ENCODE measurements around the gene GDF7. TPM values are rescaled to one million over a fixed set of nuclear protein-coding genes. Genes with fewer than 3 reads are reported as not detected.

The GDF7 gene
- total and polyA plus RNA-seq, 12 donors, result 0.10 to 1.2 (median 0.58) TPM

DNA sequence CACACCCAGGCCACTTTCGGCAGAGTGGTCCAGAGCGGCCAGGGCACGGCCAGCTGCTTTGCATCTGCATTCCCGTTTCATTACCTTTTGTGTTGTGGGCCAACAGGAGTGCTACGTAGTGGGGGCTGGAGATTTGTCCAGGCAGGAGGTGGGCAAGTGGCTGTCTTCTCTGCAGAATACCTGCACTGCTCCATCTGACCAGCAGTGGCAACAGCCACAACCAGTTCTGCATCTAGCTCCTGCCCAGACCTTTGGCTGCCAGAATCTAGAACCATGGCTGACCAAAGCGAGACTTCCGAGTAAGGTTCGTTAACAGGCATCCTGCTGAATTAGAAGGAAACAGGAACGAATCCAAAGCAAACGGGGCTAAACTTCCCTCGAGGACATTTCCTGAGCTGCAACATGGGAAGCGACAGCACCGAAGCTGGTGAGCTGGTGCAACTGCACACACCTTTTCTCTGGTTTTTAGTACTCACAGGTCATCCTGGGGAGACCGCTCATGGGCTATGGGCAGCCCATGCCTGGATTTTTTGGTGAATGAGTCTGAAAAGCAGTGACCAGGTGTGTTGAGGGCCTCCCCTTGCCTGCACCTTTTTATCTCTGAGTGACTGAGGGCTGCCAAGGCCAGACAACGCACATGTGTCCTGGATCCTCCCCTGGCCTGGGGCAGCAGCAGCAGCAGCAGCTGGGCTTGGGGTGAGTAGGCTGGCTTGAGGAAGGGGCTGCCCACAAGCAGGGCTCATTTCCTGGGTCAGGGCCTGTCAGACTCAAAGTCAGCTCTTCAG lies 10.5 kb downstream of the GDF7 start:
- TF ChIP-seq, protein P1, sequence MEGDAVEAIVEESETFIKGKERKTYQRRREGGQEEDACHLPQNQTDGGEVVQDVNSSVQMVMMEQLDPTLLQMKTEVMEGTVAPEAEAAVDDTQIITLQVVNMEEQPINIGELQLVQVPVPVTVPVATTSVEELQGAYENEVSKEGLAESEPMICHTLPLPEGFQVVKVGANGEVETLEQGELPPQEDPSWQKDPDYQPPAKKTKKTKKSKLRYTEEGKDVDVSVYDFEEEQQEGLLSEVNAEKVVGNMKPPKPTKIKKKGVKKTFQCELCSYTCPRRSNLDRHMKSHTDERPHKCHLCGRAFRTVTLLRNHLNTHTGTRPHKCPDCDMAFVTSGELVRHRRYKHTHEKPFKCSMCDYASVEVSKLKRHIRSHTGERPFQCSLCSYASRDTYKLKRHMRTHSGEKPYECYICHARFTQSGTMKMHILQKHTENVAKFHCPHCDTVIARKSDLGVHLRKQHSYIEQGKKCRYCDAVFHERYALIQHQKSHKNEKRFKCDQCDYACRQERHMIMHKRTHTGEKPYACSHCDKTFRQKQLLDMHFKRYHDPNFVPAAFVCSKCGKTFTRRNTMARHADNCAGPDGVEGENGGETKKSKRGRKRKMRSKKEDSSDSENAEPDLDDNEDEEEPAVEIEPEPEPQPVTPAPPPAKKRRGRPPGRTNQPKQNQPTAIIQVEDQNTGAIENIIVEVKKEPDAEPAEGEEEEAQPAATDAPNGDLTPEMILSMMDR (IDR thresholded peaks at IDR 0.05), result no peak
- no peak overlapping the region for H3K4me3 ChIP-seq
- peaks cover 0 to 45% (median 23%) of the 10 kb centered on the region in 9 donors for H3K4me1 ChIP-seq
- H3K36me3 ChIP-seq, result peaks cover 0 to 21% (median 0%) of the 10 kb centered on the region in 9 donors
- intact Hi-C loops (cut with DNase I), result no loop called here
- 73 to 76% methylated on average over 15 of the region's 15 CpGs for WGBS, 2 donors
- no peaks in the 10 kb centered on the region for H3K9me3 ChIP-seq
- H3K27ac ChIP-seq, result no peak overlapping the region
- ATAC-seq, result no peak
- DNase-seq, result no peak
- peaks cover 0 to 25% (median 19%) of the 10 kb centered on the region in 7 donors for H3K27me3 ChIP-seq

DNA sequence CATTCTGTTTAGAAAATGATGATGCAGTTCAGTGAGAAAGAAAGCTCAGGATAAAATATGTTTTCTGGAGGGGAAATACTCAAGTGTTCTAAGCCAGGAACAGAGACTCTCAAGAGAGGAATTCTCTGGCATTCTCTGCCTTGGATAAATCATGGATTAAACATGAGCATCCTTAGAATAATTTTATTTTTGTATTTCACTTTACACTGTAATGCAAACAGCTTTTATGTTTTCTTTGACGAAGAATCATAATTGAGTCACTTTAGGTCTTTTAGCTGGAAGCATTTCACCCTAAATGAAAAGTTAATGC lies 11.1 kb downstream of the GDF7 start:
- Histone ChIP-seq H3K27ac (no peak overlapping the region), H3K27me3 (peaks cover 0 to 19% (median 14%) of the 10 kb centered on the region in 7 donors), H3K36me3 (peaks cover 0 to 23% (median 0%) of the 10 kb centered on the region in 9 donors), H3K4me3 (no peak overlapping the region), H3K4me1 (peaks cover 0 to 42% (median 23%) of the 10 kb centered on the region in 9 donors), H3K9me3 (no peaks in the 10 kb centered on the region)
- ATAC-seq, result no peak
- DNase-seq, result no peak
- intact Hi-C loops (cut with DNase I), result no loop called here
- TF ChIP-seq, protein P1 (IDR thresholded peaks at IDR 0.05), result no peak
- WGBS, 2 donors, result 85 to 91% methylated on average over 1 of the region's 1 CpG

DNA sequence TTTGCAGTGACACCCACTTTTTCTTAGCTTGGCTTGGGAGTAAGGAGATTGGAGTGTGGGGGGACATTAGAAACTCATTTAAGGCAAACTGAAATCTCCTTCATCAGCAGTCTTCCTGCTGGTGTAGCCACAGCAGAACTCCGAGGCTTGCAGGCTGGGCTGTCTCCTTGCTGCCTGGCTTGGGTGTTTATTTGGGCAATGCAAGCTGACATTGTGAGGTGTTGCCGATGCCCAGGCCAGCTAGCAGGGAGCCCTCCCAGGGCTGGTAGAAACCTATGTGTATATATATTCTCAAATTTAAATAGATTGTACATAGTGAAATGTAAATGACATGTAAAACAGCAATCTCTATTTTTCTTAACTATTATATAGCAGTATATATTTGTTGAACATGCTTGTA lies 11.8 kb downstream of the GDF7 start:
- intact Hi-C loops (cut with DNase I), result no loop called here
- H3K27ac ChIP-seq, result no peak overlapping the region
- 88% methylated on average over 2 of the region's 2 CpGs for WGBS, 2 donors
- H3K27me3 ChIP-seq, result peaks cover 0 to 12% (median 6%) of the 10 kb centered on the region in 7 donors
- H3K4me1 ChIP-seq, result peaks cover 0 to 41% (median 23%) of the 10 kb centered on the region in 9 donors
- H3K9me3 ChIP-seq, result no peaks in the 10 kb centered on the region
- TF ChIP-seq, protein P1 (IDR thresholded peaks at IDR 0.05), result no peak
- DNase-seq (no peak), ATAC-seq (no peak)
- H3K36me3 ChIP-seq, result peaks cover 0 to 23% (median 0%) of the 10 kb centered on the region in 9 donors
- H3K4me3 ChIP-seq, result no peak overlapping the region

DNA sequence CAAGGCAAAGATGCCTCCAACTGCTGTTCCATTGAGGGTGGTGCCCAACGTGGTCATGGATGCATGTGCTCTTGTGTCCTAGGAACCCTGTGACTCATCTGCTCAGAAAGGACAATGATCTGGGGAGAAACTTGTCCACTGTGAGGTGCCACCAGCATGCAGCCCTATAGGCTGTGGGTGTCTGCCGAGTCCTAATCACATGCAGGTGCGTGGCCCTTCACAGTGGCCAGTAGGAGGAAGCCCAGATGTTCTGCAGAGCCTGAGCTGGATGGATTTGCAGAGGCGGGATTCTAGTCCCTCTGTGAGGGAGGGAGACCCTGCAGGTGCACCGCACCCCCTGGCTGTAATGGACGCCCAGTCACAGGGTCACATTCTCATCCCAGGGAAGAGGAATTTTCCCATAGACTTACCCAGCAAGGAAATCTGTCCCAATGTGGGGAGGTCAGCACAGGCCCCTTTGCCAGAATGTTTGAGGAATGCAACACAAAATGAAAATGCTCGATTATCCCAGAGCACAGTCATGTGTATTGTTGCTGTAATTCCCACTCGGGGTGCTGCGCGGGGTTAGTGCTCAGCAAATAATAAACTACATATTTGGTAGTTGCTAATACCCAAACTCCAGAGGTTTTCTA lies 13.9 kb downstream of the GDF7 start:
- peaks cover 0 to 40% (median 2%) of the 10 kb centered on the region in 9 donors for H3K36me3 ChIP-seq

More for the DNA sequence above, 13.9 kb downstream of the GDF7 start:
- ATAC-seq (no peak), DNase-seq (no peak)
- intact Hi-C loops (cut with DNase I), result loop anchor here in 3 of 10 donors (5.0 kb wide), 1 partner anchor 281 kb away; no protein-coding TSS in a partner anchor
- Histone ChIP-seq H3K4me1 (peaks cover 0 to 20% (median 6%) of the 10 kb centered on the region in 9 donors), H3K27ac (no peak overlapping the region), H3K27me3 (no peaks in the 10 kb centered on the region), H3K9me3 (no peaks in the 10 kb centered on the region), H3K4me3 (no peak overlapping the region)
- 89 to 93% methylated on average over 10 of the region's 10 CpGs for WGBS, 2 donors
- TF ChIP-seq, protein P1 (IDR thresholded peaks at IDR 0.05), result no peak
